Parathyroid adenoma (tissue), 2 donors: ENCODE results near the gene TYMP.
"Not testable (repeated sequence)": the region's sequence is repeated elsewhere in the genome, so short reads cannot be mapped to it uniquely, and the experiment has no call there.

Source experiments
- H2AFZ ChIP-seq: fragments of 300-600 bp; sonication (generic); one replicate; pipeline ENCODE4 v1.7.0; 2017; ENCODE audit warnings: antibody characterized with exemption, mild to moderate bottlenecking
- H3K27ac ChIP-seq: fragments of 300-600 bp; sonication (generic); one replicate; pipeline ENCODE4 v1.7.0; 2017
- H3K27me3 ChIP-seq: fragments of 300-600 bp; sonication (generic); one replicate; pipeline ENCODE4 v1.7.0; 2017; ENCODE audit warnings: low read length; ENCODE audit not compliant: control insufficient read depth, insufficient read depth
- H3K36me3 ChIP-seq: fragments of 300-600 bp; sonication (generic); one replicate; pipeline ENCODE4 v1.7.0; 2017; ENCODE audit warnings: low read length; ENCODE audit not compliant: control insufficient read depth, insufficient read depth
- H3K4me1 ChIP-seq: fragments of 300-600 bp; sonication (generic); one replicate; pipeline ENCODE4 v1.7.0; 2017; ENCODE audit warnings: control low read depth
- H3K4me2 ChIP-seq: fragments of 300-600 bp; sonication (generic); one replicate; pipeline ENCODE4 v1.7.0; 2017; ENCODE audit warnings: low read length
- H3K4me3 ChIP-seq: fragments of 300-600 bp; sonication (generic); one replicate; pipeline ENCODE4 v1.7.0; 2017; ENCODE audit warnings: low read depth, low read length
- H3K79me2 ChIP-seq: fragments of 300-600 bp; sonication (generic); one replicate; pipeline ENCODE4 v1.7.0; 2017; ENCODE audit warnings: control low read depth
- H3K9ac ChIP-seq: fragments of 300-600 bp; sonication (generic); one replicate; pipeline ENCODE4 v1.7.0; 2017; ENCODE audit warnings: mild to moderate bottlenecking
- H3K9me3 ChIP-seq: fragments of 300-600 bp; sonication (generic); one replicate; pipeline ENCODE4 v1.7.0; 2017; ENCODE audit warnings: low read length; ENCODE audit not compliant: control insufficient read depth
- CTCF ChIP-seq: fragments of 300-600 bp; sonication (generic); IDR thresholded peaks from one replicate; pipeline ENCODE4 v1.7.0; 2017; ENCODE audit warnings: antibody characterized with exemption, mild to moderate bottlenecking
- donor health status: primary hyperparathyroidism.

Gene TYMP

GRCh38 chr22:50522208-50522805 lies 7.5 kb downstream of the TYMP start:
- no peak for TF ChIP-seq CTCF
- Histone ChIP-seq H3K9ac (no peak overlapping the region), H3K36me3 (no peaks in the 10 kb centered on the region), H3K4me2 (no peak overlapping the region), H3K79me2 (peaks cover 6% of the 10 kb centered on the region), H3K9me3 (no peaks in the 10 kb centered on the region), H3K27ac (no peak overlapping the region), H2AFZ (no peak overlapping the region), H3K4me3 (no peak overlapping the region), H3K27me3 (no peaks in the 10 kb centered on the region), H3K4me1 (peaks cover 4% of the 10 kb centered on the region)

DNA sequence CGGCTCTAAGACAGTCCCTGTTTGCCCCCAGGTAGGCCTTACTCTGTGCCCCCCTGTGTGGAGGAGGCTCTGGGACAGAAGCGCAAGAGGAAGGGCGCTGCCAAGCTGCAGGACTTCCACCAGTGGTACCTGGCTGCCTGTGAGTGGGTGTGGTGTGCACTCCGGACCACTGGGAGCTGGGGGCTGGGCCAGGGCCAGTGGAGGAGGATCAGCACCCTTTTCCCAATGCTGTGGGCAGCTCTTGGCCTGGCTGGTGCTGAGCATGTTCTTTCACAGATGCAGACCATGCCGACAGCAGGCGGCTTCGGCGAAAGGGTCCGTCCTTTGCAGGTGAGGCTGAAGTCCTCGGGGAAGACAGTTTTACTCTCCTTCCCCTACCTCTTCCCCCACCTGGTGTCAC lies 8.1 kb downstream of the TYMP start:
- Histone ChIP-seq H3K27me3 (no peaks in the 10 kb centered on the region), H3K9ac (no peak overlapping the region), H3K9me3 (no peaks in the 10 kb centered on the region), H3K4me2 (no peak overlapping the region), H3K79me2 (peaks cover 12% of the 10 kb centered on the region), H3K36me3 (no peaks in the 10 kb centered on the region), H3K4me1 (no peaks in the 10 kb centered on the region), H3K4me3 (no peak overlapping the region), H3K27ac (no peak overlapping the region), H2AFZ (no peak overlapping the region)
- TF ChIP-seq CTCF: no peak

DNA sequence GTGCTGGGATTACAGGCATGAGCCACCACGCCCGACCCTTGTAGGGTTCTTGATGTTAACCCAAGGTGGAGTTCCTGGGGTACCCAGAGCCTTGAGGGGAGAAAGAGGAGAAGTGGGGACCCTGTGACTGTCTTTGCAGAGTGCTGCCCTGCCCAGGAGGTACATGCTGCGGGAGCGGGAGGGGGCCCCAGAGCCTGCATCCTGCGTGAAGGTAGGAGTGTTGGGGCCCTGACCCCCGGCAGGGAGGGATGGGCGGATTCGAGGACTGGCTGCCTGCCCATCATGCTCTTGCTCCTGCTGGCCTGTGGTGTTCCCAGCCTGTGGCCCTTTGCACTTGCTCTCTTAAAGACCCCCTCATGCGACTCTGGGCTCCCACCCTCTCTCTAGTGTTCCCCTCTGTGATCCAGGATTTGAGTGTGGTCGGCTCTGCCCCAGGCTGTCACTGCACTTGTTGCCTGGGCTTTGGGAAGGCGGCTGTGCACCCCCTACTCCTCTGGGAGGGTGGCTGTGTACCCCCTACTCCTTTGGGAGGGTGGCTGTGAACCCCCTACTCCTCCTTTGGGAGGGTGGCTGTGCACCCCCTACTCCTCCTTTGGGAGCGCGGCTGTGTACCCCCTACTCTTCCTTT lies 8.9 kb downstream of the TYMP start:
- H3K27me3 ChIP-seq: no peaks in the 10 kb centered on the region
- H3K27ac ChIP-seq: no peak overlapping the region
- no peaks in the 10 kb centered on the region for H3K4me1 ChIP-seq
- H3K4me2 ChIP-seq: no peak overlapping the region
- peaks cover 17% of the 10 kb centered on the region for H3K79me2 ChIP-seq
- no peak for TF ChIP-seq CTCF
- H3K36me3 ChIP-seq: no peaks in the 10 kb centered on the region
- H3K9me3 ChIP-seq: no peaks in the 10 kb centered on the region
- no peak overlapping the region for H3K4me3 ChIP-seq
- no peak overlapping the region for H2AFZ ChIP-seq
- H3K9ac ChIP-seq: no peak overlapping the region

DNA sequence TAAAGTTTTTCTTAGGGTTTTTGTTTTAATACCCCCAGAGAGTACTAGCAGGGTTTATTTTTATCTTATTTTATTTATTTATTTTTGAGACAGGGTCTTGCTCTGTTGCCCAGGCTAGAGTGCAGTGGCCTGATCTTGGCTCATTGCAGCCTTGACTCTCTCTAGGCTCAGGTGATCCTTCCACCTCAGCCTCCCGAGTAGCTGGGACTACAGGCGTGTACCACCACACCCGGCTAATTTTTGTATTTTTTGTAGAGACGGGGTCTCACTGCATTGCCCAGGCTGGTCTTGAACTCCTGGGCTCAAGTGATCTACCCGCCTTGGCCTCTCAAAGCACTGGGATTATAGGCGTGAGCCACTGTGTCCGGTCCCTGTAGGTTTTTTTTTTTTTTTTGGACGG lies 9.6 kb downstream of the TYMP start:
- not testable (repeated sequence) for H3K27me3 ChIP-seq, H3K4me2 ChIP-seq, H3K36me3 ChIP-seq, H3K27ac ChIP-seq, H3K4me3 ChIP-seq, H3K9me3 ChIP-seq, H2AFZ ChIP-seq, H3K4me1 ChIP-seq, H3K9ac ChIP-seq
- H3K79me2 ChIP-seq: peaks cover 20% of the 10 kb centered on the region

GRCh38 chr22:50519151-50519550 lies 10.7 kb downstream of the TYMP start:
- H3K4me2 ChIP-seq: no peak overlapping the region
- H3K27me3 ChIP-seq: no peaks in the 10 kb centered on the region
- peaks cover 20% of the 10 kb centered on the region for H3K79me2 ChIP-seq
- no peaks in the 10 kb centered on the region for H3K4me1 ChIP-seq
- H2AFZ ChIP-seq: no peak overlapping the region
- no peaks in the 10 kb centered on the region for H3K9me3 ChIP-seq
- no peaks in the 10 kb centered on the region for H3K36me3 ChIP-seq
- no peak overlapping the region for H3K9ac ChIP-seq
- H3K4me3 ChIP-seq: no peak overlapping the region
- H3K27ac ChIP-seq: no peak overlapping the region
- no peak for TF ChIP-seq CTCF
